ENCODE results near the gene HM13. TPM values are rescaled to one million over a fixed set of nuclear protein-coding genes. Genes with fewer than 3 reads are reported as not detected.
A peak's percentile ranks its signal among the peaks of the same experiment; 100 is the strongest.
"Not testable (repeated sequence)": the region's sequence is repeated elsewhere in the genome, so short reads cannot be mapped to it uniquely, and the experiment has no call there.

HM13 gene, protein sequence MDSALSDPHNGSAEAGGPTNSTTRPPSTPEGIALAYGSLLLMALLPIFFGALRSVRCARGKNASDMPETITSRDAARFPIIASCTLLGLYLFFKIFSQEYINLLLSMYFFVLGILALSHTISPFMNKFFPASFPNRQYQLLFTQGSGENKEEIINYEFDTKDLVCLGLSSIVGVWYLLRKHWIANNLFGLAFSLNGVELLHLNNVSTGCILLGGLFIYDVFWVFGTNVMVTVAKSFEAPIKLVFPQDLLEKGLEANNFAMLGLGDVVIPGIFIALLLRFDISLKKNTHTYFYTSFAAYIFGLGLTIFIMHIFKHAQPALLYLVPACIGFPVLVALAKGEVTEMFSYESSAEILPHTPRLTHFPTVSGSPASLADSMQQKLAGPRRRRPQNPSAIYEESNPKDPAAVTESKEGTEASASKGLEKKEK
- 100 to 1,000 TPM; 139 to 152 (median 151) TPM for polyA plus RNA-seq (ENCODE audit: insufficient read length in 3 of 3)
- long read RNA-seq, donor 1, transcript HM13-224 (3 exons, 3,932 nt) = minor isoform, 7 of 108 reads
- long read RNA-seq, donor 1, transcript HM13-202 (12 exons, 1,606 nt) = major isoform, 36 of 108 reads
- long read RNA-seq, donor 1, partial matches to known transcripts = 60 of 108 reads
- long read RNA-seq, donor 1, other reads (novel, unspliced or antisense) = 0 of 108 reads
- long read RNA-seq, donor 2, transcript HM13-202 (12 exons, 1,606 nt) = major isoform, 59 of 158 reads
- long read RNA-seq, donor 2, partial matches to known transcripts = 80 of 158 reads
- long read RNA-seq, donor 2, other reads (novel, unspliced or antisense) = 10 of 158 reads
- long read RNA-seq, donor 3, transcript HM13-202 (12 exons, 1,606 nt) = major isoform, 31 of 82 reads
- long read RNA-seq, donor 3, partial matches to known transcripts = 43 of 82 reads
- long read RNA-seq, donor 3, other reads (novel, unspliced or antisense) = 0 of 82 reads
- long read RNA-seq, donor 4, transcript HM13-224 (3 exons, 3,932 nt) = minor isoform, 6 of 165 reads
- long read RNA-seq, donor 4, transcript HM13-202 (12 exons, 1,606 nt) = major isoform, 46 of 165 reads
- long read RNA-seq, donor 4, partial matches to known transcripts = 93 of 165 reads
- long read RNA-seq, donor 4, other reads (novel, unspliced or antisense) = 10 of 165 reads
- long read RNA-seq, donor 5, transcript HM13-202 (12 exons, 1,606 nt) = major isoform, 16 of 51 reads
- long read RNA-seq, donor 5, transcript HM13-224 (3 exons, 3,932 nt) = minor isoform, 10 of 51 reads
- long read RNA-seq, donor 5, partial matches to known transcripts = 23 of 51 reads
- long read RNA-seq, donor 5, other reads (novel, unspliced or antisense) = 0 of 51 reads
- long read RNA-seq, donor 6, transcript HM13-224 (3 exons, 3,932 nt) = minor isoform, 6 of 111 reads
- long read RNA-seq, donor 6, transcript HM13-202 (12 exons, 1,606 nt) = major isoform, 23 of 111 reads
- long read RNA-seq, donor 6, partial matches to known transcripts = 77 of 111 reads
- long read RNA-seq, donor 6, other reads (novel, unspliced or antisense) = 0 of 111 reads
- long read RNA-seq, donor 7, transcript HM13-202 (12 exons, 1,606 nt) = major isoform, 42 of 156 reads
- long read RNA-seq, donor 7, transcript HM13-224 (3 exons, 3,932 nt) = minor isoform, 11 of 156 reads
- long read RNA-seq, donor 7, partial matches to known transcripts = 96 of 156 reads
- long read RNA-seq, donor 7, other reads (novel, unspliced or antisense) = 0 of 156 reads
- long read RNA-seq, donor 8, transcript HM13-202 (12 exons, 1,606 nt) = major isoform, 17 of 50 reads
- long read RNA-seq, donor 8, partial matches to known transcripts = 27 of 50 reads
- long read RNA-seq, donor 8, other reads (novel, unspliced or antisense) = 0 of 50 reads
- long read RNA-seq, donor 9, transcript HM13-202 (12 exons, 1,606 nt) = major isoform, 59 of 150 reads
- long read RNA-seq, donor 9, transcript HM13-224 (3 exons, 3,932 nt) = minor isoform, 12 of 150 reads
- long read RNA-seq, donor 9, partial matches to known transcripts = 68 of 150 reads
- long read RNA-seq, donor 9, other reads (novel, unspliced or antisense) = 6 of 150 reads
- long read RNA-seq, donor 10, transcript HM13-202 (12 exons, 1,606 nt) = major isoform, 37 of 136 reads
- long read RNA-seq, donor 10, transcript HM13-224 (3 exons, 3,932 nt) = minor isoform, 14 of 136 reads
- long read RNA-seq, donor 10, partial matches to known transcripts = 82 of 136 reads
- long read RNA-seq, donor 10, other reads (novel, unspliced or antisense) = 0 of 136 reads
- long read RNA-seq, donor 11, transcript HM13-224 (3 exons, 3,932 nt) = minor isoform, 11 of 80 reads
- long read RNA-seq, donor 11, transcript HM13-202 (12 exons, 1,606 nt) = major isoform, 16 of 80 reads
- long read RNA-seq, donor 11, partial matches to known transcripts = 47 of 80 reads
- long read RNA-seq, donor 11, other reads (novel, unspliced or antisense) = 0 of 80 reads
- long read RNA-seq, donor 12, transcript HM13-224 (3 exons, 3,932 nt) = minor isoform, 10 of 163 reads
- long read RNA-seq, donor 12, transcript HM13-202 (12 exons, 1,606 nt) = major isoform, 49 of 163 reads
- long read RNA-seq, donor 12, partial matches to known transcripts = 90 of 163 reads
- long read RNA-seq, donor 12, other reads (novel, unspliced or antisense) = 6 of 163 reads
- long read RNA-seq, donor 13, transcript HM13-202 (12 exons, 1,606 nt) = major isoform, 15 of 53 reads
- long read RNA-seq, donor 13, partial matches to known transcripts = 32 of 53 reads
- long read RNA-seq, donor 13, other reads (novel, unspliced or antisense) = 0 of 53 reads
- long read RNA-seq, donor 14, transcript HM13-202 (12 exons, 1,606 nt) = major isoform, 44 of 207 reads
- long read RNA-seq, donor 14, transcript HM13-224 (3 exons, 3,932 nt) = minor isoform, 17 of 207 reads
- long read RNA-seq, donor 14, partial matches to known transcripts = 142 of 207 reads
- long read RNA-seq, donor 14, other reads (novel, unspliced or antisense) = 0 of 207 reads
- long read RNA-seq, donor 15, transcript HM13-224 (3 exons, 3,932 nt) = minor isoform, 7 of 174 reads
- long read RNA-seq, donor 15, transcript HM13-202 (12 exons, 1,606 nt) = major isoform, 50 of 174 reads
- long read RNA-seq, donor 15, partial matches to known transcripts = 115 of 174 reads
- long read RNA-seq, donor 15, other reads (novel, unspliced or antisense) = 0 of 174 reads
- long read RNA-seq, donor 16, transcript HM13-202 (12 exons, 1,606 nt) = major isoform, 51 of 148 reads
- long read RNA-seq, donor 16, transcript HM13-224 (3 exons, 3,932 nt) = minor isoform, 10 of 148 reads
- long read RNA-seq, donor 16, partial matches to known transcripts = 80 of 148 reads
- long read RNA-seq, donor 16, other reads (novel, unspliced or antisense) = 0 of 148 reads

DNA sequence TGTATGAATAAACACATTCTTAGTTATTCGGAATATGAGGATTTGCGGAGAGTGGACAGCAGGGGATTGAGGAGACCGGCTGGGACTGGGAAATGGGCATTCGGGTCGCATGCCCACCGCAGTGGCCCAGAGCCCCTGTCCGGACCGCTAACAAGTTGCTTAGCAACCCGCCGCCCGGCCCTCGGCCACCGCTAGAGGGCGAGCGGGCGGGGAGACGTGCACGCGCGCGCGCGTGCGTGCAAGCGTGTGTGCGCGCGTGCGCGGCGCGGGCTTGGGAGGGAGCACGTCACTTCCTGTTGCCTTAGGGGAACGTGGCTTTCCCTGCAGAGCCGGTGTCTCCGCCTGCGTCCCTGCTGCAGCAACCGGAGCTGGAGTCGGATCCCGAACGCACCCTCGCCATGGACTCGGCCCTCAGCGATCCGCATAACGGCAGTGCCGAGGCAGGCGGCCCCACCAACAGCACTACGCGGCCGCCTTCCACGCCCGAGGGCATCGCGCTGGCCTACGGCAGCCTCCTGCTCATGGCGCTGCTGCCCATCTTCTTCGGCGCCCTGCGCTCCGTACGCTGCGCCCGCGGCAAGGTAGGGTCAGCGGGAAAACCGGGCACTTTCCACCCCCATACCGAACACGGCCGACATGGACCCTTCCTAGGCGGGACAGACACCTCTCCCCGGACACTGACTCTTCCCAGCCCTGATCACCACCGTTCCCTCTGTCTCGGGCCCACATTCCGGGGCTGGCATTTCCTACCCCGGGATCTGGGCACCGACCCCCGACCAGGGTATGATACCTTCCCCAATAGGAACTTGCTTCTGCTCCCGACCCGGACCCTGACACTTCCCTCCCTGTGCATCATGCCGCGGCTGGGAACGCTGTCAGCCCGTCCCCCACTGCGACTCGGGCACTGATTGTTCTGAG is at the start of gene HM13:
Gene HM13 (plus strand): TSS at position 289 of the 918 bp plus-strand sequence. CDS start 110 bp downstream, at position 399.
- peak; percentile 90 for DNase-seq

DNA sequence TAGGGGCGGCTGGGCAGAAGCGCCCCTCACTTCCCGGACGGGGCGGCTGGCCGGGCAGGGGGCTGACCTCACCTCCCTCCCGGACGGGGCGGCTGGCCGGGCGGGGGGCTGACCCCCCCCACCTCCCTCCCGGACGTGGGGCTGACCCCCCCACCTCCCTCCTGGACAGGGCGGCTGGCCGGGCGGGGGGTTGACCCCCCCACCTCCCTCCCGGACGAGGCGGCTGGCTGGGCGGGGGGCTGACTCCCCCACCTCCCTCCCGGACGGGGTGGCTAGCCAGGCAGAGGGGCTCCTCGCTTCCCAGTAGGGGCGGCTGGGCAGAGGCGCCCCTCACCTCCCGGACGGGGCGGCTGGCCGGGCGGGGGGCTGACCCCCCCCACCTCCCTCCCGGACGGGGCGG is 43.3 kb upstream of the HM13 start:
- not testable (repeated sequence) for DNase-seq

DNA sequence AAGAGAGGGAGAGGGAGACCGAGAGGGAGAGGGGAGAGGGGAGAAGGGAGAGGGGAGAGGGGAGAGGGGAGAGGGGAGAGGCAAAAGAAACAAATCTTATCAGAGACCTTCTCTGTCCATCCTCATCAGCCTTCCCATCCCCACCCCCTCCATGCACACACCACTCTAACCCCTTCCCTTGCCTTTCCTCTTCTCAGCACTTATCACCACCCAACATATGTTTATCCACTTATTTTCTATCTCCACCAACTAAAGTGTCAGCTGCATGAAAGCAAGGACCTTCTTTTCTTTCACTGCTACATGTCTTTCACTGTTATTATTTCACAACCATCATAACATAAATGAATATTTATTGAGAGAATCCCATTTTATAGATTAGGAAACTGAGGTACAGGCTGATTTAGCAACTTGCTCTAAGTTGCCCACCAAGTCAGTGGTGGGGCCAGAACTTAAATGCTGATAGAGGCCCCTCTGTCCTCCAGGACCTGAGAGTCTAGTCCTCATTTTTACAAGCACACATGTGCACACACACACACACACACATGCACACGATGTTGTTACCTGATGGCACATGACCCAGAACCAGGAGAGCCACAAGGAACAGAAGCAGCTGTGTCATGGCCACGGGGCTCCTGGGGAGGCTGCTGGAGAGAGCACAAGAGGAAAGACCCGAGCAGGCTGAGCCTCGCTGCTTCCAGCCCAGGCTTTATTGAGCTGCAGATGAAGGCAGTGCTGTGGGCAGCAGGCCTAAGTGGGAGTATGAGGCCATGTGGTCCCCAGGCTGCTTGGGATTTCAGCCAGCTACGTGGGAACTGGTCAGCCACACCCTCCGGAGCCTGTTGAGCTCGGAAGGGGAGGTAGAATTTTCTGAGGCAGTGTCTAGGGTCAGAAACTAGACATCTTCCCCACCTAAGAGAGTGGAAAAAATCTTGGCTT is 41.6 kb upstream of the HM13 start:
- DNase-seq = no peak

DNA sequence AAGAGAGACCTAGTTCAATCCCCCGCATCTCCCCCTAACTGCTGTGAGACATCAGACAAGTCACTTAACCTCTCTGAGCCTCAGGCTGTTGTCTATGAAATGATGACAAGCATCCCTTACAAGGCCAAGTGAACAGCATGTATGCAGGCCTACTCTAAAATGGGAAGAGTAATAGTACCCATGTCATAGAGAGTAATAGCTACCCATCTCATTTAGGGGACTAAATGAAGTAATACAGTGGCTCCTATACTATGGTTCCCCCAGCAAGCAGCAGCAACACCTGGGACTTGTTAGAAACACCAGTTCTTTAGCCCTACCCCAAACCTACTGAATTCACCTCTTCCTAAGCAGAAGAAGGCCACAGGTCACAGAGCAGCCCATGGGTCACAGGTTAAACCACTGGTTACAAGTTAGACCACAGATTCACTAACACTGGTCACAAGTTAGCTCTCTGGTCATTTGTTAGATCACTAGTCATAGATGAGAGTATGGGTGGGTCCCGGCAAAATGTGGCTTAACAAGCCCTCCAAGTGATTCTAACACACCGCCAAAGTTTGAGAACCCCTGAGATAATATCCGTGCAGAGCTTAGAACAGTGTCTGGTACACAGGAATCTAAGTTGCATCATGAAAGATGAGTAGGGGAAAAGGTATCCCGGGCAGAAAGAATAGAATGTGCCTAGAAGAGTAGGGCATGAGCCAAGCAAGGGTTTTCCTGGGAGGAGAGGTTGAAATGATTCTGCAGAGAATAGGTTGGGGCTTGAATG is 40.7 kb upstream of the HM13 start:
- no peak for DNase-seq

DNA sequence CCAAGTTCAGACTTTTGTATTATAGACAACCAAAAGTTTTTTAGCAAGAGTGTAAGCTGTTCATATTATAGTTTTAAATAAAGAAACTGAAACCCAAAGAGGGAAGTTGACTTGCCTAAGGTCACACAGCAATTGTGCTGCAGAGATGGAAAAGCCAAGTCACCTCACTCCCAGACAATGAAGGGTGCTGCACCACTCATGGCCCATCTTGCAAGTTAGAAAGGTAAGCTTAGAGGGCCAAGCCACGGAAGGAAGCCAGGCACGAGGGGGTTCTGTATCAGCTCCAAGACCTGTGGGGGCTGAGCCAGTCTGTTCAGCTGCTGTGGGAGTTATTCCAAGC is 40.2 kb upstream of the HM13 start:
- DNase-seq = no peak

DNA sequence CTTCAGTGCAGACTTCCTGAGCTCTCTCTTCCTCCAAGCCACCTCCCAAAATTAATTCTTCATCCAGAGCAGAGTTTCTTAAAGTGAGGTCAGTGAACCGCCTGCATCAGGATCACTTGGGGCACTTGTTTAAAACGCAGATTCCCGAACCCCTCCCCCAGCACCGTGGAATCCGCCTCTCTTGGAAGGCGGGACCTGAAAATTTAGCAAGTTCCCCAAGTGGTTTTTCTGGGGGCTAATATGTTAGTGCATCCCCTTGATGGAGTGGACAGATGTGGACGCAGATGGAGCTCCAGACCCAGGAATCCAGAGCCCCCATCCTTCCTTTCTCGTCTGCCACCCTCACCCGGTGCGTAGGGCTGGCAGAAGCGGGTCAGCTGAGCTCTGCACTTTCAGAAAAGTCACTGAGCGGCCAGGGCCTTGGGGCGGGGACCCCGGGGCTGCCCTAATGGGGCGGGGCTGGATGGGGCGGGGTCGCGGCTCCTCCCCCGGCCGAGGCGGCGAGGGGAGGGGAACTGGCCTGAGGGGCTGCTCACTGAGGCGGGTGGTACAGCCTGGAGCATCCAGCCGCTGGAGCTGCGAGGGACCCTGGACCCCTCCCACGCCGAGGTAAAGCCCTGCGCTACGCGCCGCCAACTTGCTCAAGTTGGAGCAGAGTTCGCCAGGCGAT is 39.3 kb upstream of the HM13 start, which contains the start of the genes DEFB124 and REM1:
Gene DEFB124 (minus strand): TSS at position 370 of the 670 bp plus-strand sequence. CDS start 2,114 bp downstream, outside the sequence.
Gene REM1 (plus strand): TSS at position 531 of the 670 bp plus-strand sequence. CDS start 1,158 bp downstream, outside the sequence.
- DNase-seq = peak; percentile 34

DNA sequence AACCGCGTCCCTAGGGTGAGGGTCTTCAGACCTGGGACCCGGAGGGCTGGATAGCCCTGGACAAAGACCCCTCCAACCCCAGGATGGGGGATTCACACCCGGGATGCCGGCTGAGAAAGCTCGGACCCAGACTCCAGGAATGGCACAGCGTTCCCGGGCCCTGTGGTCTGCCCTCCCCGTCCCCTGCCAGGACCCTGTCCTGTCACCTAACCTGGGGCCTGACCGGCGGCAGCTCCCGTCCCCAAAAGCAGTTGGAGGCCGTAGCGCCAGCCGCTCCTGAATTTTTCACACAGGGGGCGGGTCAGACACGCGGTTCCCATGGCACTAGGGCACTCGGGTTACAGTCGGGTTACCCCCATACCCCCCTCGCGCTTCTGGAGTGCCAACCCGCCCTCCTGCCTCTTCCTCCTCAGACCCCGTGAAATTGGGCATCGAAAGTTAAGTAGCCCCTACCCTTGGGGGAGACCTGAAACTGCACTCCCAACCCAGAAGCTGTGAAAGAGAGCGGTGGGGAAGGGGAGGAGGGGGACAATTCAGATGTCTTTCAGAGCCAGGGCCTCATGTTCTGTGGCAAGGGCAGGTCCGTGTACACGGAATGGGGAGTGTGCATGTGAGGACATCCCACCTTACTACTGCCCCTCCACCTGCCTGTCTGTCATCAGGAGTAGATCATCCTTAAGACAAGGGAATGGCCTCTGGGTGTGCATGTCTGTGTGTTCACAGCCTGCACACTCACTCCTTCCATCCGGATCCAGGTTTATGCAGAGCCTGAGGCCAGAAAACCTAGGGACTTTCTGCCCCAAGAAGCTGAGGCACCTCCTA is 38.6 kb upstream of the HM13 start:
- DNase-seq = no peak

DNA sequence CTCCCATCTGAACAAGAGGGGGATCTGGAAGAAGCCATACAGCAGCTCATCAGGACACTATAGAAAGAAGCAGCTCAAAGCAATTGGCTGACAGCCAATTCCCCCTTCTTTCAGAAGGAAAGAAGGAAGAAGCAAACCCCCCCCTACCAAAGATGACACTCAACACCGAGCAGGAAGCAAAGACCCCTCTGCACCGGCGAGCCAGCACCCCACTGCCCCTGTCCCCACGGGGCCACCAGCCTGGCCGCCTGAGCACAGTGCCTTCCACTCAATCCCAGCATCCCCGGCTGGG is 38.0 kb upstream of the HM13 start:
- DNase-seq = no peak

DNA sequence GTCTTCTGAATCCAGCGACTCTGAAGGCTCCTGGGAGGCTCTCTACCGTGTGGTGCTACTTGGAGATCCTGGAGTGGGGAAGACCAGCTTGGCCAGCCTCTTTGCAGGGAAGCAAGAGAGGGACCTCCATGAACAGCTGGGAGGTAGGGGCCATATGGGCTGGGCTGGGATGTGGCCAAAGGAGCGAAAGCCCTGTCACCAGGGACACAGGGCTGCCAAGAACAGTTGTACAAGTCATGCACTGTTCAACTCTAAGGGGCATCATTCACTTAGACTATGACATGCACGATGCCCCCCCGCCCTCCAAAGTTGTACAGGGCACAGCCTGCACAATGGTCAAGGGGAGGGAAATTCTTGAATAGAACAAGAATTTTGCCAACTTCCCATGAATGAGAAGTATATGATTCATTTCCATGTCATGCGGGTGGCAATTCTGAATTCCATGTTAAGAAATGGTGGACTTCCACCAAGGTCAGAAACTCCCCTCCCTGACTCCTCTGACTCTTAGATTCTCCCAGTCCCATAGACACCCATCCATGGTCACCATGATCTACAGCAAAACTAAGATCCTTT is 37.5 kb upstream of the HM13 start:
- DNase-seq = no peak

DNA sequence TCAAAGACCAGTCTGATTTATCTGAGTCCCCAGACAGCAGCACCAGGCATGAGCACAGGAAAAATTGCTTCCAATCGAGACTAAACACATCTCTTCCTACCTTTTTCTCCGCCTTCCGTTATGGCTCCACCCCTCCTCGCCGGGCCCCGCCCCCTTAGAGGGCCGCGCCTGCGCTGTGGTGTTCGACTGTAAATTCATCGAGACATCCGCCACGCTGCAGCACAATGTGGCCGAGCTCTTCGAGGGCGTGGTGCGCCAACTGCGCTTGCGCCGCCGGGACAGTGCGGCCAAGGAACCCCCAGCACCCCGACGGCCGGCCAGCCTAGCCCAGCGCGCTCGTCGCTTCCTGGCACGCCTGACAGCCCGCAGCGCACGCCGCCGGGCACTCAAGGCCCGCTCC is 30.2 kb upstream of the HM13 start:
- DNase-seq = no peak

DNA sequence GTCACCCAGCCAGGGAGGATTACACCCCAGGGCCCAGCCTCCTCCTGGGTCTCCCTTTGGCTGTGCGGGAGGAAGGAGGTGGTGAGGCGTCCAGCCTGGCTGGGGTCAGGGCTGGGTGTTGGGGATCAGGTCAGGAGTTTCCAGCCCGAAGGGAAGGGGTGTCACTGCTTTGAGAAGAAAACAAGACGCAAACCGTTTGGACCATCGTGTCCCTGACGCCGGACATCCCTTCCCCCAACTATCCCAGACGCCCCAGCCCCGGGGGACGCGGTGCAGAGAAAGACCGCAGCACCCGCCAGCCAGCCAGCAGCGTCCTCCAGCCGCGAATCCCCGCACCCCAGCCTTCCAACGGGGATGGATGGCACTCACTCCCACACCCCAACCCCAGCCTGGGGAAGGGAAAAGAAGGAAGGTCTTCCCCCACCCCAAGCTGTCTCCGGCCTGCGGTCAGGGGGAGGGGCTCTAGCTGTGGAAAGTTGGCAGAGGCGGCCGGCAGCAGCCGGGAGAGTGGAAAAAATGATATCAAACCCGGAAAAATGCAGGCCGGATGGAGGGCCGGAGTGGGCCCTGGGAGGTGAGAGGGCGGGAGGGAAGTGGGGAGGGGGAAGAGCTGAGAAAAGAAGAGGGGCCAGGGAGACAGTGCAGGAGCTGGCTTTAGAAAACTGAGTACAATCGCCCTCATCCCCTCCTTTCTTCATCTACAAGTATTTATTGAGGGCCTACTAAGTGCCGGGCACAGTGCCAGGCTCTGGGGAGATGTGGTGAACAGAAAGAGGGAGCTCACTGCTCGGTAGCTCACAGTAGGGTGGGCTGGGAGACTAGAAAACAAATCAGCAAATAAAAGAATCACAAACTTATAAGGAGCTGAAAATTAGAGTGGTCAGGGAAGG is 28.5 kb upstream of the HM13 start:
- DNase-seq = peak; percentile 59
